Esophagus muscularis mucosa (tissue), 4 donors: ENCODE results near the gene UBL7. TPM values are rescaled to one million over a fixed set of nuclear protein-coding genes. Genes with fewer than 3 reads are reported as not detected.

ENCODE experiments used
- DNase-seq: peaks from one replicate; pipeline ENCODE4 v3.0.0-alpha.2; 2017; ENCODE audit errors: extremely low spot score
- H3K27ac ChIP-seq, 4 donors: fragments of 200-600 bp; sonication (generic); replicated peaks in 1 of 4; 1 replicate in 3 of 4; 2 replicates in 1 of 4; pipeline ENCODE4 v1.5.1; 2016 to 2019; ENCODE audit warnings: mild to moderate bottlenecking in 1 of 4
- H3K27me3 ChIP-seq, 4 donors: fragments of 200-600 bp; sonication (generic); one replicate each; pipeline versions ENCODE4 v1.5.1 to v1.6.0; 2016 to 2019
- H3K36me3 ChIP-seq, 4 donors: fragments of 200-600 bp; sonication (generic); one replicate each; pipeline ENCODE4 v1.5.1; 2016 to 2019
- H3K4me1 ChIP-seq, 4 donors: fragments of 200-600 bp; sonication (generic); one replicate each; pipeline ENCODE4 v1.5.1; 2016 to 2019
- H3K4me3 ChIP-seq, 4 donors: fragments of 200-600 bp; sonication (generic); 1 replicate in 2 of 4; 2 replicates in 2 of 4; pipeline ENCODE4 v1.5.1; 2016 to 2019; ENCODE audit warnings: mild to moderate bottlenecking in 4 of 4, moderate library complexity in 1 of 4
- H3K9me3 ChIP-seq, 4 donors: fragments of 200-600 bp; sonication (generic); 1 replicate in 3 of 4; 2 replicates in 1 of 4; pipeline ENCODE4 v1.5.1; 2016 to 2019
- CTCF ChIP-seq, 3 experiments: fragments of 200-600 bp in 2 of 3; fragments of 450-650 bp in 1 of 3; sonication (generic) in 2 of 3; IDR thresholded peaks; one replicate each; pipeline ENCODE4 v1.5.1; 2017 to 2019; ENCODE audit warnings: antibody characterized with exemption in 3 of 3, mild to moderate bottlenecking in 2 of 3, moderate library complexity in 1 of 3
- EP300 ChIP-seq: sonication (generic); formaldehyde crosslinking; IDR thresholded peaks from one replicate; pipeline ENCODE4 v1.6.1; 2017; ENCODE audit warnings: antibody characterized with exemption
- POLR2A ChIP-seq: fragments of 450-650 bp; IDR thresholded peaks from one replicate; pipeline ENCODE4 v1.6.1; 2017; ENCODE audit warnings: antibody characterized with exemption, moderate library complexity, mild to moderate bottlenecking, low read depth
- POLR2AphosphoS5 ChIP-seq, 2 donors: sonication (generic); formaldehyde crosslinking; IDR thresholded peaks; one replicate each; pipeline ENCODE4 v1.6.1; 2017; ENCODE audit warnings: antibody characterized with exemption in 2 of 2
- WGBS: methylation state at CpG from one replicate; pipeline ENCODE4 v1.1.5; 2018; 5-methylcytosine and 5-hydroxymethylcytosine counted together
- intact Hi-C: fragments of 100-400 bp; cut with DNase I; formaldehyde crosslinking; loops from one replicate; pipeline ENCODE4 v1.15.1; 2023
- total RNA-seq, 4 donors: library from RNA; depleted of rRNA; stranded (reverse); fragments of >200 nt; gene quantifications; one replicate each; pipeline versions ENCODE4 v1.1.0 to v1.2.1, GENCODE V29; 2016

UBL7 gene
- total RNA-seq, 4 donors from 2014 or later: 52.7 to 69.7 (median 60.5) TPM

DNA sequence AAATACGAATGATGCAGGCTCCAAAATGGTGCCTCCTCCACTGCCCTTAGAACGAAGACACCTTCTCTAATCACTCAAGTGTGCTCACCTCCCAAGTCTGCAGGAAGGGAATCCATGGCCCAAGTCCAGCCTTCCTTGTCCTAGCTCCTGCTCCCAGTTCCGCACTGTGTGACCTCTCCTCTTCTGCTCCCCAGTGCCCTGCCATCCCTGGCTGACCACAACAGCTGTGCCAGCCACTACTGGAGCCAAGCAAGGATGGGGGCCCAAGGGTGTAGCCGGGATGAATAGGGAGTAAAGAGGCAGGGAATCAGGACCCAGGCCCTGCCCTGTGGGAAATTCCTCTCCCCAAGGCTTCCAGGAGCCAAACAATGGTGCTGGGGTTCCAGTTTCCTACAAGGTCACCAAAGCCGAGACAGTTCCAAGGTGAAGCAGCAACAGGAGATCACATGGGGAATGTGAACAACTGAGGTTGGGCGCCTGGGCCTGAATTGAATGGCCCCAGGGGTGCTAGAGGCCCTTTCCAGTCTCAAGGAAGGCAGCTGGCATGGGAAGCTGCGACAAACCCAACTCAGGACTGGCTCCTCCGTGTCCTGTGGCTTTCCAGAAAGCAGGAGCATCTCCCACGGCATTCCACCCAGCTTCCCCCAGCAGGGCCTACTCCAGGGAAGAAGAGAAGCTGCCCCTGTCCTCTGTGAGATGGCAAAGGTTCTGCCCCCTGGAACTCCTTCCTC, 47.4 kb downstream of the UBL7 start:
- peaks cover 0 to 10% (median 2%) of the 10 kb centered on the region in 4 donors for H3K4me1 ChIP-seq
- TF ChIP-seq CTCF (IDR thresholded peaks at IDR 0.05) (no peak), POLR2AphosphoS5 (IDR thresholded peaks at IDR 0.05) (no peak), POLR2A (no peak), EP300 (no peak)
- intact Hi-C loops: no loop called here

GRCh38 chr15:74412159-74412558, 48.8 kb downstream of the UBL7 start:
- Histone ChIP-seq H3K27ac (no peak overlapping the region), H3K27me3 (peaks cover 0 to 14% (median 0%) of the 10 kb centered on the region in 4 donors), H3K9me3 (no peaks in the 10 kb centered on the region), H3K4me3 (no peak overlapping the region), H3K36me3 (peaks cover 0 to 24% (median 17%) of the 10 kb centered on the region in 4 donors), H3K4me1 (peaks cover 0 to 4% (median 0%) of the 10 kb centered on the region in 4 donors)
- DNase-seq: no peak
- intact Hi-C loops: no loop called here
- 70% methylated on average over 6 of the region's 6 CpGs for WGBS
- TF ChIP-seq POLR2AphosphoS5 (IDR thresholded peaks at IDR 0.05) (no peak), POLR2A (no peak), EP300 (no peak), CTCF (IDR thresholded peaks at IDR 0.05) (no peak)

More for the DNA sequence above, 47.4 kb downstream of the UBL7 start:
- Histone ChIP-seq H3K4me3 (no peak overlapping the region), H3K36me3 (peaks cover 0 to 24% (median 17%) of the 10 kb centered on the region in 4 donors), H3K27me3 (peaks cover 0 to 6% (median 0%) of the 10 kb centered on the region in 4 donors), H3K9me3 (no peaks in the 10 kb centered on the region), H3K27ac (no peak overlapping the region)
- DNase-seq: no peak
- 88% methylated on average over 9 of the region's 9 CpGs for WGBS

GRCh38 chr15:74411686-74412085, 49.3 kb downstream of the UBL7 start:
- peaks cover 0 to 24% (median 17%) of the 10 kb centered on the region in 4 donors for H3K36me3 ChIP-seq
- no peaks in the 10 kb centered on the region for H3K9me3 ChIP-seq
- no peak overlapping the region for H3K4me3 ChIP-seq
- intact Hi-C loops: no loop called here
- H3K4me1 ChIP-seq: peaks cover 0 to under 1% (median 0%) of the 10 kb centered on the region in 4 donors
- no peak for TF ChIP-seq POLR2AphosphoS5 (IDR thresholded peaks at IDR 0.05)
- TF ChIP-seq CTCF (IDR thresholded peaks at IDR 0.05): no peak
- no peak for TF ChIP-seq POLR2A
- no peak for TF ChIP-seq EP300
- H3K27ac ChIP-seq: no peak overlapping the region
- DNase-seq: no peak
- peaks cover 0 to 14% (median 0%) of the 10 kb centered on the region in 4 donors for H3K27me3 ChIP-seq
- WGBS: 92% methylated on average over 11 of the region's 12 CpGs

GRCh38 chr15:74410502-74410901, 50.5 kb downstream of the UBL7 start:
- DNase-seq: no peak
- Histone ChIP-seq H3K27ac (no peak overlapping the region), H3K36me3 (peaks cover 0 to 21% (median 11%) of the 10 kb centered on the region in 4 donors), H3K4me1 (no peaks in the 10 kb centered on the region), H3K4me3 (no peak overlapping the region), H3K9me3 (no peaks in the 10 kb centered on the region), H3K27me3 (peaks cover 0 to 23% (median 0%) of the 10 kb centered on the region in 4 donors)
- TF ChIP-seq CTCF (IDR thresholded peaks at IDR 0.05): no peak
- no peak for TF ChIP-seq EP300
- TF ChIP-seq POLR2A: no peak
- no peak for TF ChIP-seq POLR2AphosphoS5 (IDR thresholded peaks at IDR 0.05)
- intact Hi-C loops: no loop called here
- 93% methylated on average over 2 of the region's 18 CpGs for WGBS
